Femur (tissue), 1 donor: ENCODE data around the gene BLOC1S5.
"Not testable (repeated sequence)": the region's sequence is repeated elsewhere in the genome, so short reads cannot be mapped to it uniquely, and the experiment has no call there.

ENCODE experiments used
- DNase-seq: peaks from one replicate; pipeline ENCODE4 v3.0.0-alpha.2; 2017

The BLOC1S5 gene

GRCh38 chr6:8080362-8081151 lies 16.4 kb upstream of the BLOC1S5 start:
- DNase-seq = no peak

- no peak for DNase-seq
Observed at GRCh38 chr6:8079126-8079525, 14.9 kb upstream of the BLOC1S5 start.

- DNase-seq = no peak
Observed at GRCh38 chr6:8077991-8078390, 13.8 kb upstream of the BLOC1S5 start.

- no peak for DNase-seq
Observed at GRCh38 chr6:8075704-8076103, 11.5 kb upstream of the BLOC1S5 start.

GRCh38 chr6:8075185-8075584 lies 11.0 kb upstream of the BLOC1S5 start:
- no peak for DNase-seq

- DNase-seq = no peak
Observed at GRCh38 chr6:8074213-8074612, 10.0 kb upstream of the BLOC1S5 start.

- DNase-seq = no peak
Observed at GRCh38 chr6:8073758-8074157, 9.6 kb upstream of the BLOC1S5 start.

- DNase-seq = no peak
Observed at GRCh38 chr6:8070718-8071117, 6.5 kb upstream of the BLOC1S5 start.

- DNase-seq = no peak
Observed at GRCh38 chr6:8069631-8070284, 5.6 kb upstream of the BLOC1S5 start.

- no peak for DNase-seq
Observed at GRCh38 chr6:8069151-8069550, 5.0 kb upstream of the BLOC1S5 start.

GRCh38 chr6:8066108-8066507 lies 1.9 kb upstream of the BLOC1S5 start:
- no peak for DNase-seq

GRCh38 chr6:8065519-8065911 lies 1.3 kb upstream of the BLOC1S5 start:
- no peak for DNase-seq

- DNase-seq = no peak
Observed at GRCh38 chr6:8064638-8065518, 689 bp upstream of the BLOC1S5 start.

- no peak for DNase-seq
Observed at GRCh38 chr6:8061736-8062135, 2.5 kb downstream of the BLOC1S5 start.

GRCh38 chr6:8060346-8060745 lies 3.8 kb downstream of the BLOC1S5 start:
- DNase-seq = no peak

GRCh38 chr6:8059129-8059528 lies 5.1 kb downstream of the BLOC1S5 start:
- DNase-seq = no peak

- DNase-seq = no peak
Observed at GRCh38 chr6:8057793-8058192, 6.4 kb downstream of the BLOC1S5 start.

- no peak for DNase-seq
Observed at GRCh38 chr6:8057263-8057662, 6.9 kb downstream of the BLOC1S5 start.

GRCh38 chr6:8054276-8054675 lies 9.9 kb downstream of the BLOC1S5 start:
- DNase-seq = no peak

GRCh38 chr6:8047541-8048292 lies 16.5 kb downstream of the BLOC1S5 start:
- DNase-seq = no peak

- DNase-seq = not testable (repeated sequence)
Observed at GRCh38 chr6:8045769-8046168, 18.4 kb downstream of the BLOC1S5 start.

GRCh38 chr6:8043221-8043620 lies 21.0 kb downstream of the BLOC1S5 start:
- no peak for DNase-seq
